H9 (cell line): ENCODE results near the gene RNF20. TPM values are rescaled to one million over a fixed set of nuclear protein-coding genes. Genes with fewer than 3 reads are reported as not detected.

Experiments used
- DNase-seq: peaks from one replicate; pipeline ENCODE4 v3.0.0-alpha.2; 2017
- H2AFZ ChIP-seq: one replicate; pipeline ENCODE4 v1.6.1; 2013; ENCODE audit warnings: mild to moderate bottlenecking, low read length, control low read depth, moderate library complexity
- H2AK5ac ChIP-seq: 2 replicates; pipeline ENCODE4 v1.6.1; 2013; ENCODE audit warnings: low read length, control low read depth, mixed read lengths; ENCODE audit not compliant: insufficient read length
- H2BK120ac ChIP-seq: one replicate; pipeline ENCODE4 v1.6.1; 2013; ENCODE audit warnings: low read depth, mild to moderate bottlenecking, low read length, control low read depth, inconsistent platforms; ENCODE audit not compliant: poor library complexity, severe bottlenecking
- H2BK12ac ChIP-seq: 2 replicates; pipeline ENCODE4 v1.6.1; 2013; ENCODE audit warnings: low read length, control low read depth, mixed read lengths, low read depth; ENCODE audit not compliant: insufficient read length
- H2BK15ac ChIP-seq: 2 replicates; pipeline ENCODE4 v1.6.1; 2013; ENCODE audit warnings: low read depth, low read length, control low read depth
- H2BK20ac ChIP-seq: one replicate; pipeline ENCODE4 v1.6.1; 2013; ENCODE audit warnings: low read depth, mild to moderate bottlenecking, low read length, control low read depth, inconsistent platforms; ENCODE audit not compliant: poor library complexity, severe bottlenecking
- H2BK5ac ChIP-seq: 2 replicates; pipeline ENCODE4 v1.6.1; 2013; ENCODE audit warnings: low read length, control low read depth, mixed read lengths; ENCODE audit not compliant: insufficient read length
- H3K14ac ChIP-seq: 2 replicates; pipeline ENCODE4 v1.6.1; 2013; ENCODE audit warnings: low read length, control low read depth; ENCODE audit not compliant: insufficient read depth
- H3K18ac ChIP-seq: 2 replicates; pipeline ENCODE4 v1.6.1; 2013; ENCODE audit warnings: low read depth, mild to moderate bottlenecking, mixed read lengths, low read length, control low read depth; ENCODE audit not compliant: insufficient read length
- H3K23ac ChIP-seq: 2 replicates; pipeline ENCODE4 v1.6.1; 2013; ENCODE audit warnings: low read length, control low read depth, mixed read lengths, low read depth; ENCODE audit not compliant: insufficient read length
- H3K23me2 ChIP-seq: 2 replicates; pipeline ENCODE4 v1.6.1; 2013; ENCODE audit warnings: low read depth, mild to moderate bottlenecking, mixed read lengths, low read length, control low read depth; ENCODE audit not compliant: insufficient read length, poor library complexity, severe bottlenecking
- H3K27ac ChIP-seq: 2 replicates; pipeline ENCODE4 v1.5.1; 2013; ENCODE audit warnings: low read length, control low read depth, mixed read lengths, low read depth; ENCODE audit not compliant: insufficient read length
- H3K27me3 ChIP-seq: 2 replicates; pipeline ENCODE4 v1.6.1; 2013; ENCODE audit warnings: low read length, control low read depth, inconsistent platforms; ENCODE audit not compliant: insufficient read depth
- H3K4ac ChIP-seq: 2 replicates; pipeline ENCODE4 v1.6.1; 2013; ENCODE audit warnings: low read depth, mild to moderate bottlenecking, control low read depth, inconsistent platforms, low read length, moderate library complexity
- H3K4me1 ChIP-seq: 2 replicates; pipeline ENCODE4 v1.6.1; 2013; ENCODE audit warnings: low read length, control low read depth, inconsistent platforms; ENCODE audit not compliant: insufficient read depth
- H3K4me2 ChIP-seq: 2 replicates; pipeline ENCODE4 v1.6.1; 2013; ENCODE audit warnings: low read length, control low read depth, mixed read lengths; ENCODE audit not compliant: insufficient read length, insufficient read depth
- H3K56ac ChIP-seq: 2 replicates; pipeline ENCODE4 v1.6.1; 2013; ENCODE audit warnings: low read depth, mild to moderate bottlenecking, mixed read lengths, low read length, control low read depth; ENCODE audit not compliant: insufficient read length
- H3K79me1 ChIP-seq: 2 replicates; pipeline ENCODE4 v1.6.1; 2013; ENCODE audit warnings: low read depth, mild to moderate bottlenecking, moderate library complexity, low read length, control low read depth, inconsistent platforms; ENCODE audit not compliant: insufficient read depth, poor library complexity, severe bottlenecking
- H3K79me2 ChIP-seq: 2 replicates; pipeline ENCODE4 v1.6.1; 2013; ENCODE audit warnings: low read length, control low read depth, inconsistent platforms; ENCODE audit not compliant: insufficient read depth
- H3K9ac ChIP-seq: 2 replicates; pipeline ENCODE4 v1.6.1; 2013; ENCODE audit warnings: low read length, control low read depth, mixed read lengths; ENCODE audit not compliant: insufficient read length; ENCODE audit errors: extremely low read depth
- H3K9me3 ChIP-seq: one replicate; pipeline ENCODE4 v1.6.1; 2013; ENCODE audit warnings: low read depth, low read length, inconsistent platforms; ENCODE audit not compliant: control insufficient read depth
- H3T11ph ChIP-seq: one replicate; pipeline ENCODE4 v1.6.1; 2013; ENCODE audit warnings: mild to moderate bottlenecking, low read length, control low read depth, inconsistent platforms
- H4K20me1 ChIP-seq: one replicate; pipeline ENCODE4 v1.6.1; 2013; ENCODE audit not compliant: control insufficient read depth, insufficient read length, insufficient read depth
- H4K5ac ChIP-seq: 2 replicates; pipeline ENCODE4 v1.6.1; 2013; ENCODE audit warnings: low read depth, mild to moderate bottlenecking, mixed read lengths, low read length, control low read depth; ENCODE audit not compliant: insufficient read length
- H4K8ac ChIP-seq: replicated peaks from 2 replicates; pipeline ENCODE4 v1.6.1; 2013; ENCODE audit warnings: low read length, control low read depth, mixed read lengths, low read depth; ENCODE audit not compliant: insufficient read length
- H4K91ac ChIP-seq: 2 replicates; pipeline ENCODE4 v1.6.1; 2013; ENCODE audit warnings: low read depth, mild to moderate bottlenecking, moderate library complexity, mixed read lengths, low read length, control low read depth; ENCODE audit not compliant: insufficient read length
- H3K27ac Mint-ChIP-seq, 3 experiments: 2 replicates in 2 of 3; 3 replicates in 1 of 3; pipeline ENCODE4 v1.8.0; 2020 to 2021; ENCODE audit warnings: mixed read lengths in 3 of 3, mild to moderate bottlenecking in 1 of 3, moderate library complexity in 1 of 3
- H3K27me3 Mint-ChIP-seq: 2 replicates; pipeline ENCODE4 v1.8.0; 2021; ENCODE audit warnings: low read depth, mild to moderate bottlenecking, moderate library complexity, mixed read lengths
- H3K36me3 Mint-ChIP-seq, 3 experiments: 2 replicates in 2 of 3; 3 replicates in 1 of 3; pipeline ENCODE4 v1.8.0; 2020 to 2021; ENCODE audit warnings: low read depth in 3 of 3, mixed read lengths in 3 of 3; ENCODE audit not compliant: insufficient read depth in 1 of 3
- H3K4me1 Mint-ChIP-seq, 2 experiments: 2 replicates each; pipeline ENCODE4 v1.8.0; 2020; ENCODE audit warnings: mixed read lengths in 2 of 2
- H3K4me3 Mint-ChIP-seq, 2 experiments: 2 replicates in 1 of 2; 3 replicates in 1 of 2; pipeline ENCODE4 v1.8.0; 2020 to 2021; ENCODE audit warnings: mild to moderate bottlenecking in 2 of 2, mixed read lengths in 2 of 2, moderate library complexity in 1 of 2
- H3K9me3 Mint-ChIP-seq, 2 experiments: 2 replicates in 1 of 2; 3 replicates in 1 of 2; pipeline ENCODE4 v1.8.0; 2020; ENCODE audit warnings: mild to moderate bottlenecking in 2 of 2, mixed read lengths in 2 of 2, moderate library complexity in 1 of 2
- CTCF ChIP-seq: fragments of 200-600 bp; sonication (generic); conservative IDR thresholded peaks from 3 replicates; pipeline ENCODE4 v1.8.0; 2021; ENCODE audit warnings: antibody characterized with exemption, mild to moderate bottlenecking
- WGBS: extraction: QIAGEN DNeasy Blood & Tissue Kit; methylation state at CpG from one replicate; pipeline ENCODE4 v1.1.7; 2013; ENCODE audit warnings: missing lambda C conversion rate, low lambda C conversion rate, mixed read lengths; ENCODE audit not compliant: insufficient read length; ENCODE audit errors: extremely low coverage; 5-methylcytosine and 5-hydroxymethylcytosine counted together
- total RNA-seq: library from RNA; stranded (reverse); gene quantifications from 2 replicates; pipeline ENCODE4 v1.2.1, GENCODE V29; 2021

Gene RNF20
- total RNA-seq, 1 experiment from 2014 or later, result 48.5 TPM

DNA sequence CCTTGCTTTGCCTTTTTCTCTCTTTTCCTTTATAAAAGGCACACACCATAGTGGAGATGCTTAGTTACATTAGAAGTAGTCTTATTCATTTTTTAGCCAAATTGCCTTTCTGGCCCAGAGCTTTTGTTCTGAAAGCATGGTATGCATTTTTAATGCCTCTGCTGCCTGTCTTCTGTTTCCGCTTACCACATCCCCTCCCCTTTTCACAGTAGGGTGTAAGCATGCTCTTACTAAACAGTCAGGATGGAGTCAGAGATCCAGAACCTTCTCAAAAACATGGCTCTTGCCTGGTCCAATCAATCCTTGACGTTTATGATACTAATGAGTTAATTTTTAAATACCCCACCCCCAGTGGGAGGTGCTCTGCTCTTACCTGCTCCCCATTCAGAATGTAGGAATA lies 38.7 kb downstream of the RNF20 start:
- no peak overlapping the region for H3K9ac ChIP-seq
- no peak overlapping the region for H2BK12ac ChIP-seq
- no CpG with 5 or more reads among the region's 2 CpGs for WGBS

More for the DNA sequence above, 38.7 kb downstream of the RNF20 start:
- TF ChIP-seq CTCF, result no peak
- no peak overlapping the region for H3K27ac ChIP-seq
- no peak overlapping the region for H2AFZ ChIP-seq
- no peak overlapping the region for H2BK15ac ChIP-seq
- no peak overlapping the region for H3T11ph ChIP-seq
- Mint-ChIP-seq H3K4me1 (peaks cover 28 to 30% of the 10 kb centered on the region in 2 experiments), H3K9me3 (no peaks in the 10 kb centered on the region), H3K27me3 (peaks cover 2% of the 10 kb centered on the region), H3K4me3 (no peak overlapping the region; a peak in 1 of 5 replicates), H3K36me3 (peaks cover 8 to 11% (median 10%) of the 10 kb centered on the region in 3 experiments; a peak in 6 of 7 replicates), H3K27ac (no peak overlapping the region)
- H3K79me2 ChIP-seq, result no peaks in the 10 kb centered on the region
- H3K18ac ChIP-seq, result no peak overlapping the region
- no peak overlapping the region for H3K23ac ChIP-seq
- H2BK5ac ChIP-seq, result no peak overlapping the region
- no peaks in the 10 kb centered on the region for H3K23me2 ChIP-seq
- no peak overlapping the region for H3K4me2 ChIP-seq
- no peak overlapping the region for H3K56ac ChIP-seq
- no peak overlapping the region for H2AK5ac ChIP-seq
- H3K4me1 ChIP-seq, result peaks cover 15% of the 10 kb centered on the region
- no peaks in the 10 kb centered on the region for H4K20me1 ChIP-seq
- H2BK20ac ChIP-seq, result no peak overlapping the region
- H4K5ac ChIP-seq, result no peak overlapping the region
- H3K4ac ChIP-seq, result no peak overlapping the region
- no peak overlapping the region for H4K8ac ChIP-seq
- H3K79me1 ChIP-seq, result no peaks in the 10 kb centered on the region
- H4K91ac ChIP-seq, result no peak overlapping the region
- H2BK120ac ChIP-seq, result no peak overlapping the region
- H3K27me3 ChIP-seq, result no peaks in the 10 kb centered on the region
- no peak overlapping the region for H3K14ac ChIP-seq
- DNase-seq, result no peak
- H3K9me3 ChIP-seq, result no peaks in the 10 kb centered on the region
